GM21447 (cell line): ENCODE data around the gene FHIT.
"Not testable (repeated sequence)": the region's sequence is repeated elsewhere in the genome, so short reads cannot be mapped to it uniquely, and the experiment has no call there.

Experiments
- ATAC-seq: cut with Tn5 transposase; IDR thresholded peaks from one replicate; pipeline ENCODE4 v1.9.1; 2021; ENCODE audit not compliant: unreplicated experiment

The FHIT gene

GRCh38 chr3:60588806-60589205, 662.4 kb downstream of the FHIT start:
- ATAC-seq: no peak

DNA sequence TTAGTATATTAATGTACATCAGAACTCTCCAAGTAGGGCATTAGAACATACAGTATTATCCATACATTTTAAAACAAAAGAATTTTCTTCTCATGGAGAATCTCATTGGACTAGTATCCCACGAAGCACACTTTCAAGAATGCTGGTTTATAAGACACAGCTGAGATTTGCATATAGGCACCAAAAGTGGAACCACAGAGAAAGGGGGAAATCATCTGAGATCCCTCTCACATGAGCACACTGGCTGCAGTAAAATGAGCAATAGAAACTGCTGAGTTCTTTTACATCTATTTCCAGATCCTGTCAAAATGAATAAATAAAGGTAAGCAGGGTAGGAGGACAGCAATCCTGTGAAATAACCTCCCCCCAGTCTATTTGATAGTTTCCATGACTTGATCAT, 665.3 kb downstream of the FHIT start:
- ATAC-seq: peak; percentile 61

GRCh38 chr3:60584250-60584649, 667.0 kb downstream of the FHIT start:
- no peak for ATAC-seq

DNA sequence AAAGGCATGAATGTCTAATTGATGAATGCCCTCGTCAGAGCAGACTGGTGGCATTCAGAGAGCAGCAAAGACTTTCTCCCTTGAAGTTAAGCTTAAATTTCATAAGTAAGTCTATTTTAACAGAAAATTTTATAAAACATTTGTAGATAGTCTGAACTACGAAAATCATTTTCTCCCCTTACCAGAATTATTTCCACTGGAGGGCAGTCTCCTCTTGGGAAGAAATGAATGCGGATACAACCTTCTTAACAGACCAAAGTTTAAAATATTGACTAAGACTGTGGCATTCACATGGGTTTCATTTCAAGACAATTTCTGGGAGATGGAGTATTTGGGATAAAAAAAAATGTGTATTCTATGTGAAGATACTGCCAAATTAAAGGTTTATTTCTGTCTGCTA, 669.0 kb downstream of the FHIT start:
- no peak for ATAC-seq

DNA sequence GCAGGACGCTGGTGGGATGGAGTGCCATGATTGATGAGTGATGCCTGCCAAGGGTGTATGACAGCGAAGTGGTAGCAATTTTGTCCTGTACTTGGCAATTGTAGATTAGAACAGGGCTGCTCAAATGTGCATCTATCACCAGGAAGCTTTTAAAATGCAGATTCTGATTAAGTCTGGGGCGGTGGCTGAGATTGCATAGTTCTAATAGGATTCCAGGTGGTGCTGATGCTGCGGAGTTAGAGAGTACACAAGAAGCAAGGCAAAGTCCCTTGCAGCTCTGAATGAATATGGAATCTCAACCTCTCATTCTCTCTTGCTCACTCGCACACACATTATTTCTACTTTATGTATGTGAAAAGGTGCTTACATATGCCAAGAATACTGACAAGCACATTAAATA, 670.4 kb downstream of the FHIT start:
- no peak for ATAC-seq

GRCh38 chr3:60579734-60580133, 671.5 kb downstream of the FHIT start:
- no peak for ATAC-seq

- ATAC-seq: no peak
Measured at GRCh38 chr3:60578936-60579335, 672.3 kb downstream of the FHIT start.

GRCh38 chr3:60577601-60578000, 673.7 kb downstream of the FHIT start:
- no peak for ATAC-seq

- no peak for ATAC-seq
Measured at GRCh38 chr3:60575718-60576272, 675.5 kb downstream of the FHIT start.

DNA sequence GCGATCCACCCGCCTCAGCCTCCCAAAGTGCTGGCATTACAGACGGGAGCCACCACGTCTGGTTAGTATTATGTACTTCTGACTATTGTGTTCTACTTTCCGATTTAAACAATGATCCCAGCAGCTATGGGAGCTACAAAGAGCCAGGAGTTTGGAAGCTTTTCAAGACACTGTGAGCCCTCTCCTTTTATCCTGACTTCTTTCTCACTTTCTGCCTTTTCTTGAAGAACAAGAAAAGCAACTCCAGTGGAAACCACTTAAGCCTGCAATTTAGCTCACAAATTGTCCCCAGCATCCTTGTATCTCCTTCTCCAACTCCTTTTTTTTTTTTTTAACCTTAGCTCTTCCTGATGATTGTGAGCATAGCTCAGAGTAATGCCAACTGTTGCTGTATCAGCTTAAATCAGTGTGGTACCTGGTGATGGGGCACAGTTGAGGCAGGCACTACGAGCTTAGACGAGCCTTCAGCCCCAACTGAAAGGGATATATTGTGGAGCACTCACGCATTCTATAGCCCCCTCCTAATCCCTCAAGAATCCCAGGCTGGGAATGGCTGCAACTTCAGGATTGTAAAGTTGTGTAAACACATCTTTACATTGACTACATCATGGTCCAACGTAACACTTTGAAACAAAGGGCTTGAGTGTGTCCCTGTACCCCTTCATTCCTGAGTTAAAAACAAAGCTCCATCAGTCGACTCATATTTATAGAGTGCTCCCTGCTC, 677.0 kb downstream of the FHIT start:
- ATAC-seq: no peak

DNA sequence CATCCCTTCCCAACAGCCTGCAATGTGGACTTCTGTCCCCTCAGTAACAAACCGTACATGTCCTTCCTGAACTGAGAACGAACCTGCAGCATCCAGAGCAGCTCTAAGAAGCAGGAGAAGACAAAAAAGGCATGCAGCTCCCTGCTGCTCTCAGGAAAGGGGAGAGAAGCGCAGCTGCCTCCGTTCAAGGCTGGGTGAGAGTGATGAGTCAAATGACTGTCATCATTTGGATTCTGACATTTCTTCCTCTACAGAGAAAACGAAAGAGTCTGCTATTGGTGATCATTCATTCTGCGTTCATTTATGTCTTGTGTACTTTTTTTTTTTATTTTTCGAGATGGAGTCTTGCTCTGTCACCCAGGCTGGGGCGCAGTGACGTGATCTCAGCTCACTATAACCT, 677.8 kb downstream of the FHIT start:
- ATAC-seq: no peak

DNA sequence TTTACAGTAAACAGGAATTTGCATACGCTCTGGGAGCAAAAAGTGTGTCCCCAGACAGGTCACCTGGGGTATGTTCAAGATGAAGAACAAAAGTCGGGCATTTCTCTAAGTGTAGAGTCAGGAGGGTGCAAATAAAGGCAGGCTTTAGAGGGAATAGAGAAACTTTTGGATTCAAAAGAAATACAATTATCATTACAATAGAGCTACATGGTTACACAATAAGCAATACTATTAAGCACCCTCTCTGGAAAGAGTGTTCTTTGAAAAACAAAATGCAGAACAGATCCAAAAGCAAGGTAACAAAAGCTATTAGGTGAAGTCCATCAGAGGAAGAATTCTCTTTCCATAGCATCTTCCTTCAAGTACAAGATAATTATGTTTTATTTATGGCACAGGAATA, 679.7 kb downstream of the FHIT start:
- no peak for ATAC-seq

GRCh38 chr3:60557122-60557521, 694.1 kb downstream of the FHIT start:
- no peak for ATAC-seq

DNA sequence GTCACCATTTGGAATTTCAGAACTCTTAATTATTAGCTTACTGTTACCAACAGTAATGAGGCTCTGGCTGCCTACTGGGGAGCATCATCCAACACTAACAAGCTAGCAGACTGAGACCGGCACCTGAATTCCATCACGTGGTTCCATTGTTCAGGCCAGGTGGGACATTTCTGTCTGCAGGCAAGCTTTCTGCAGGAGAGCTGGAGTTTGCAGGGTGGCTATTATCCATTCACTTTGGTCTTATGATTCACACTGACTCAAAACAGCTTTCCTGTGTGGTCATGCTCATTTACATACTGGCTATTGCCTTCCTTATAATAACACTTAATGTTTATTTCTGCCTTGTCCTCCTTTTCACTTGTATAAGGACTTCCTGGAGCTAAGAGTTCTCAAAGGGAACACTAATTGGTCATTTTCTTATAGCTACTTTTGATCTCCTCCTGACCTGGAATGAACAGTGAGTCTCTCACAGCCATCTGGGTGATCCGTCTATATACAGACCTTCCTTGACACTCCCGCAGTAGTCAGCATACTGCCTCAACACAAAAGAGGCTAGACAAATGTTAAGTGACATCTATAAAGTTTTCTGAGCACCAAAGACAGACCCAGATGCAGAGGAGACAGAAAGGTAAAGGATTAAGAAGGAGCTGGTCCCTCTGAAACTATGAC, 695.4 kb downstream of the FHIT start:
- ATAC-seq: peak; percentile 96

- ATAC-seq: no peak
Measured at GRCh38 chr3:60553144-60553543, 698.1 kb downstream of the FHIT start.

DNA sequence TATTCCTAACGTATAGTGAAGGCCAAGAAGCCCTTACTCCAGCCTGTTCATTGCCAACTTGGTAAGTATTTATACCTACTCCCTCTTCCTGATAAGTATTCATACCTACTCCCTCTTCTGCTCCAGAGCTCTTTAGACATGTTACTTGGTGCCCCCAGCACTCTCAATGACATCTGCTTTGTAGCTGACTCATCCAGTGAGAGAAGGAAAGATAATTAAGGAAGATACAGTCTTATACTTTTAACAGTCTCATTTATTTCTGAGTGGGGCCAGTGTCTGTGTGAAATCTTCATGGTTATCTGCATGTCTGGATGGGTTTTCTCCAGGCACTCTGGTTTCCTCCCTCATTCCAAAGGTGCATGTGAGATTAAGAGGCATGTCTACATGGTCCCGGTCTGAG, 698.7 kb downstream of the FHIT start:
- ATAC-seq: no peak

DNA sequence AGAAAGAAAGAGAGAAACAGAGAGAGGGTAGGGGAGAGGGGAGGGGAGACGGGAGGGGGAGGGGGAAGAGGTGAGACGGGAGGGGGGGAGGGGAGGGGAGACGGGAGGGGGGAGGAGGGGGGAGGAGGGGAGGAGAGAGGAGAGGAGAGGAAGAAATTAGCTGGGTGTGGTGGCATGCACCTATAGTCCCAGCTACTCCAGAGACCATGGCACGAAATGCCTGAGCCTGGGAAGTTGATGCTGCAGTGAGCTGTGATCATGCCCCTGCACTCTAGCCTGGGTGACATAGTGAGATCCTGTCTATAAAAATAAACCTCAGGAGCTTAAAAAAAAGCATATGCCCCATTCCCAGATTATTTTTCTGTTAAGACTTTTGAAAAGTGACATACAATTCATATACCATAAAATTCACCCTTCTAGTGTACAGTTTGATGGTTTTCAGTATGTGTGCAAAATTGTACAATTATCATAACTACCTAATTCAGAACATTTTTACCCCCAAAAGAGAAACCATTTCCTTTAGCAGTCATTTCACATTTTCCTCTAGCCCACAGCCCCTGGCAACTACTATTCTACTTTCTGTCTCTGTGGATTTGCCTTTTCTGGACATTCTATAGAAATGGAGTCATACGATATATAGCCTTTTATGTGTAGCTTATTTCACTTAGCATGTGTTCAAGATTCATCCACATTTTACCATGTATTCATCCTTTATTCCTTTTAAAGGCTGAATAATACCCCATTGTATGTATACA, 699.6 kb downstream of the FHIT start:
- no peak for ATAC-seq

GRCh38 chr3:60549863-60550262, 701.4 kb downstream of the FHIT start:
- no peak for ATAC-seq

GRCh38 chr3:60542995-60543394, 708.3 kb downstream of the FHIT start:
- no peak for ATAC-seq

DNA sequence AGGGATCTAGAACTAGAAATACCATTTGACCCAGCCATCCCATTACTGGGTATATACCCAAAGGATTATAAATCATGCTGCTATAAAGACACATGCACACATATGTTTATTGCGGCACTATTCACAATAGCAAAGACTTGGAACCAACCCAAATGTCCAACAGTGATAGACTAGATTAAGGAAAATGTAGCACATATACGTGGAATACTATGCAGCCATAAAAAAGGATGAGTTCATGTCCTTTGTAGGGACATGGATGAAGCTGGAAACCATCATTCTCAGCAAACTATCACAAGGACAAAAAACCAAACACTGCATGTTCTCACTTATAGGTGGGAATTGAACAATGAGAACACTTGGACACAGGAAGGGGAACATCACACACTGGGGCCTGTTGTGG, 711.9 kb downstream of the FHIT start:
- not testable (repeated sequence) for ATAC-seq

DNA sequence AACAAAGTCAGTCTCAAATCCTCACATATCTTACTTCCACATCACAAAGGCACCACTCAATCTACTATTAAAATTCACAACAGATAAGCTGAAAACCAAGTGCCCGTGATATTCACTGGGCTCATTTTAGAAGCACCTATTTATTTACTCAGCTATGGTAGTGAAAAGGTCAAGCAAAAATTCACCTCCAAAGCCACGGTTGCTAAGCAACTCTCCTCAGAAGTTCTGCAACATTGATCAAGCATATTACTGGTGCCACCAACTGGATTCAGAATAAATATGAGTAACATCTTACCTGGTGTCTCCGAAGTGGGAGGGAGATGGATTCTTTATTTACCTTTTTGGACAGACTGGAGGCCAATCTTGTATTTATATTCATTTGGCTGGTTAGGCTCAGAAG, 714.8 kb downstream of the FHIT start:
- ATAC-seq: no peak

- no peak for ATAC-seq
Measured at GRCh38 chr3:60531759-60532158, 719.5 kb downstream of the FHIT start.
